ENCODE measurements around the gene OR51B4. TPM values are rescaled to one million over a fixed set of nuclear protein-coding genes. Genes with fewer than 3 reads are reported as not detected.

OR51B4 gene
- total RNA-seq, 1 donor from 2014 or later, result not detected

DNA sequence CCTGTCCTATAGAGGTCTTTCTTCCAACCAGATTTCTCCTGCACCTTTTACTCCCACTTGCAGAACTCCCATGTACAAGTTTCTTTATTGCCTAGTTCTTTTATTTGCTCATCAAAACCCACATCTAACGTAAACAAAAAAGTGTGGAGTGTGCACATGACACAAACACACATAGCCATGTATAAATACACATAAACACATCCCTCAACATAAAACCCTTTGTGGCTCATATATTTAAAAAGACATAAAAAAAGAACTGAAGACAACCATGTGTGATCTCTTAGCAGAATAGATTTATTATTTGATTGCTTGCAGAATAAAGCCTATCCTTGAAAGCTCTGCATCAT, 48.9 kb downstream of the OR51B4 start:
- Histone ChIP-seq H3K36me3 (ENCODE audit: control insufficient read depth, insufficient read depth, low read length) (no peaks in the 10 kb centered on the region), H3K27me3 (ENCODE audit: control insufficient read depth, insufficient read depth, low read length) (no peaks in the 10 kb centered on the region), H3K4me3 (ENCODE audit: low read depth, low read length) (no peak overlapping the region)
- TF ChIP-seq, protein P1, sequence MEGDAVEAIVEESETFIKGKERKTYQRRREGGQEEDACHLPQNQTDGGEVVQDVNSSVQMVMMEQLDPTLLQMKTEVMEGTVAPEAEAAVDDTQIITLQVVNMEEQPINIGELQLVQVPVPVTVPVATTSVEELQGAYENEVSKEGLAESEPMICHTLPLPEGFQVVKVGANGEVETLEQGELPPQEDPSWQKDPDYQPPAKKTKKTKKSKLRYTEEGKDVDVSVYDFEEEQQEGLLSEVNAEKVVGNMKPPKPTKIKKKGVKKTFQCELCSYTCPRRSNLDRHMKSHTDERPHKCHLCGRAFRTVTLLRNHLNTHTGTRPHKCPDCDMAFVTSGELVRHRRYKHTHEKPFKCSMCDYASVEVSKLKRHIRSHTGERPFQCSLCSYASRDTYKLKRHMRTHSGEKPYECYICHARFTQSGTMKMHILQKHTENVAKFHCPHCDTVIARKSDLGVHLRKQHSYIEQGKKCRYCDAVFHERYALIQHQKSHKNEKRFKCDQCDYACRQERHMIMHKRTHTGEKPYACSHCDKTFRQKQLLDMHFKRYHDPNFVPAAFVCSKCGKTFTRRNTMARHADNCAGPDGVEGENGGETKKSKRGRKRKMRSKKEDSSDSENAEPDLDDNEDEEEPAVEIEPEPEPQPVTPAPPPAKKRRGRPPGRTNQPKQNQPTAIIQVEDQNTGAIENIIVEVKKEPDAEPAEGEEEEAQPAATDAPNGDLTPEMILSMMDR (IDR thresholded peaks at IDR 0.05; ENCODE audit: insufficient read depth, low read length, poor library complexity, severe bottlenecking), result no peak
- no peak for DNase-seq (ENCODE audit: low read depth)

DNA sequence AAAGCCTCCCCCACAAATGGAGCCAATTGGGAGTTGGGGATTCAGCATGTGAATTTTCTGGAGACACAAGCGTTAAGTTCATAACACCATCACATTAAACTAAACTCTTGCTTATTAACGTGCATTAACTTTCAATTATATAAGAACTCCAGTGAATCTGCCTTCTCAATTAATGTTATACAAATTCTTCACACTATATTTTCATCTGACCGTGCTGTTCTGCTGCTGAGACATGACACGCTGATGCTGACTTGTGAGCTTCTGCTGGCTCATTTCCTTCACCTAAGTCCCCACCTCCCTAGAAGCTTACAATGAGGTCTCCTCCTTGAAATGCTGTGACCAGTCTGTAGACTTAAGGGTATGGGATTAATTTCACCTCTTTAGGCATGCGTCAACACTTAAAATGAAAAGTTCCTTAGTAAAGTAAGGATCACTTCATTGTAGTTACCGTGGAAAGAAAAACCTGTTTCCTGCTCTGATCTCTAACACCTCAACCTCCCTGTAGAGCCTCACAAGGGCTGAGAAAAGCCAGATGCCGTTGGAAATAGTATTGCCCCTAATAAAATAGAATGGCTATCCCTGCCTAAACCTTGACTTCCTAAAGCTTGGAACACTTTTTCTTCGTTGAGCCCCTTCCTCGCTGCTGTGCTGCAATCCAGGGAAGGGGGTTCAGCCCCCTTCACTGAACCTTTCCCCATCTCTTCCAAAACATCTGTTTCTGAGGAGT, 49.4 kb downstream of the OR51B4 start:
- no peak for DNase-seq (ENCODE audit: low read depth)
- Histone ChIP-seq H3K4me3 (ENCODE audit: low read depth, low read length) (no peak overlapping the region), H3K27me3 (ENCODE audit: control insufficient read depth, insufficient read depth, low read length) (no peaks in the 10 kb centered on the region), H3K36me3 (ENCODE audit: control insufficient read depth, insufficient read depth, low read length) (no peaks in the 10 kb centered on the region)
- TF ChIP-seq, protein P1 (IDR thresholded peaks at IDR 0.05; ENCODE audit: insufficient read depth, low read length, poor library complexity, severe bottlenecking), result no peak

DNA sequence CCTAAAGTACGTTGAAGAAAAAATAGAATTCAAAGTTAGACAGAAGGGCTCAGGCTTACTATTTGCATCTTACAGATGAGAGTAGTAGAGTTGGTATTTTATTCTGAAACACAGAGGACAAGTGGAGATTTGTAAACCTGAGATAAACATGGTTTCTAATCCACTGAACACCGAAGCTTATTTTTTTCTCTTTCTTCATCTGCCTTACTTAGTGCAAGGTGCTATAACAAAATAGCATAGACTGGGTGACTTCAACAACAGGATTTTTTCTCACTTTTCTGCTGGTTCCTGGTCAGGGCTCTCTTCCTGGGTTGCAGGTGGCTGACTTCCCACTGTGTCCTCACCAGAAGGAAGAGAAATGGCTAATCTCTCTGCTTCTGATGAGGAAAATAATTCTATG, 50.0 kb downstream of the OR51B4 start:
- DNase-seq (ENCODE audit: low read depth), result no peak
- TF ChIP-seq, protein P1 (IDR thresholded peaks at IDR 0.05; ENCODE audit: insufficient read depth, low read length, poor library complexity, severe bottlenecking), result no peak
- Histone ChIP-seq H3K36me3 (ENCODE audit: control insufficient read depth, insufficient read depth, low read length) (no peaks in the 10 kb centered on the region), H3K4me3 (ENCODE audit: low read depth, low read length) (no peak overlapping the region), H3K27me3 (ENCODE audit: control insufficient read depth, insufficient read depth, low read length) (no peaks in the 10 kb centered on the region)

Other genes with a start within 250 kb of the OR51B4 start
- not detected in 2 replicates for gene OR52E2, start 242.3 kb downstream of the OR51B4 start, total RNA-seq
- gene OR52E1, start 232.4 kb downstream of the OR51B4 start, total RNA-seq, result not detected in 2 replicates
- not detected in 2 replicates for gene OR52A5, start 163.6 kb downstream of the OR51B4 start, total RNA-seq
- gene OR52A1, start 147.2 kb downstream of the OR51B4 start, total RNA-seq, result not detected in 2 replicates
- gene OR51V1, start 101.3 kb downstream of the OR51B4 start, total RNA-seq, result not detected in 2 replicates
- gene HBB, start 74.9 kb downstream of the OR51B4 start, total RNA-seq, result not detected in 2 replicates
- not detected in 2 replicates for gene HBD, start 67.5 kb downstream of the OR51B4 start, total RNA-seq
- gene HBG1, start 52.1 kb downstream of the OR51B4 start, total RNA-seq, result not detected in 2 replicates
- not detected in 2 replicates for gene HBG2, start 47.2 kb downstream of the OR51B4 start, total RNA-seq
- gene HBE1, start 32.0 kb downstream of the OR51B4 start, total RNA-seq, result not detected in 2 replicates
- not detected in 2 replicates for gene OR51B2, start 22.4 kb upstream of the OR51B4 start, total RNA-seq
- not detected in 2 replicates for gene OR51B5, start 41.6 kb upstream of the OR51B4 start, total RNA-seq
- not detected in 2 replicates for gene OR51B6, start 49.6 kb upstream of the OR51B4 start, total RNA-seq
- gene OR51M1, start 81.9 kb upstream of the OR51B4 start, total RNA-seq, result not detected in 2 replicates
- not detected in 2 replicates for gene OR51Q1, start 120.2 kb upstream of the OR51B4 start, total RNA-seq
- not detected in 2 replicates for gene OR51I1, start 139.6 kb upstream of the OR51B4 start, total RNA-seq
- gene OR51I2, start 147.4 kb upstream of the OR51B4 start, total RNA-seq, result not detected in 2 replicates
- not detected in 2 replicates for gene OR52D1, start 186.7 kb upstream of the OR51B4 start, total RNA-seq
- gene UBQLN3, start 208.0 kb upstream of the OR51B4 start, total RNA-seq, result not detected in 2 replicates
- gene UBQLNL, start 214.8 kb upstream of the OR51B4 start, total RNA-seq, result 0.21 TPM in 1 of 2 replicates, not detected in the other
- 0.75 TPM in 1 of 2 replicates, not detected in the other for gene OR52H1, start 246.6 kb upstream of the OR51B4 start, total RNA-seq